Measurements from ENCODE around the gene NADK2.

Gene NADK2

DNA sequence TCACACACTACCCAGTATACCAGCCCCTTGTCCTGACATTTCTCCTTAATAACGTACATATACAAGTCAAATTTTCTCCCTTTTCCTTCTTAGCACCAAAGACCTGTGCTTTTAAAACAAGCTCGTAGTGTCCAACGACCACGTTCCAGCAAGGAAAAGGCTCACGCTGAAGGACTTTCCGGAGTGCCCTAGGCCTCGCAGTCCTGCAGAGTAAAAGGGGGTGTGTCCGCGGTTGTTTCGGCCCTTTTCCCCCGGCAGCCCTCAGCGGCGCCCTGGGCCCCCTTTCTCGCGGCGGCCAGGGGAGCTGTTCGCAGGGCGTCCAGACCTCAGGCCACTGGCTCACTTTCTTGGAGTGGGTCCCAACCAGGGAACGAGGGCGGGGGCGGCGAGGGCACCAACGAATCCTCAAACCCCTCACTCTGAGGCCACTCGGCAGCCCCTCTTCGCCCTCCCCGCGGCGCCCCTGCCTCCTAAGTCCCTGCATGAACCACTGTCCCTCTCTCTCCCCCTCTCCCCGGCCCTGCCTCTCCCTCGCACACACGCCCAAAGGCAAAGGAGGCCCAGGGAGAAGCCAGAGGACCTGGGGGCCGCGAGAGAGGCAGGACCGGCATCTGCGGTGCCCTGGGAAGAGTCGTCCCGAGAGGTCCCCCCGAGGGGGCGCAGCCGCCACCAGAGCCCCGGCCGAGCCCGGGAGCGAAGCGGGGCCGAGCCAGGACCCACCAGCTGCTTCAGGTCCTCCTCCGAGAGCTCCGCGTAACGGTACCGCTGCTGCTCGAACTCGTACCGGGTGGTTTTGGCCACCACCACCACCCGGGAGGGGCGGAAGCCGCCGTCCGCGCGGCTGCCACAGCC, 720 bp downstream of the NADK2 start:
- no peak for TF ChIP-seq RAD21 (IDR thresholded peaks at IDR 0.05; ENCODE audit: low read depth)
- TF ChIP-seq TCF12 (IDR thresholded peaks at IDR 0.05; ENCODE audit: low read depth): no peak
- TF ChIP-seq, protein P1, sequence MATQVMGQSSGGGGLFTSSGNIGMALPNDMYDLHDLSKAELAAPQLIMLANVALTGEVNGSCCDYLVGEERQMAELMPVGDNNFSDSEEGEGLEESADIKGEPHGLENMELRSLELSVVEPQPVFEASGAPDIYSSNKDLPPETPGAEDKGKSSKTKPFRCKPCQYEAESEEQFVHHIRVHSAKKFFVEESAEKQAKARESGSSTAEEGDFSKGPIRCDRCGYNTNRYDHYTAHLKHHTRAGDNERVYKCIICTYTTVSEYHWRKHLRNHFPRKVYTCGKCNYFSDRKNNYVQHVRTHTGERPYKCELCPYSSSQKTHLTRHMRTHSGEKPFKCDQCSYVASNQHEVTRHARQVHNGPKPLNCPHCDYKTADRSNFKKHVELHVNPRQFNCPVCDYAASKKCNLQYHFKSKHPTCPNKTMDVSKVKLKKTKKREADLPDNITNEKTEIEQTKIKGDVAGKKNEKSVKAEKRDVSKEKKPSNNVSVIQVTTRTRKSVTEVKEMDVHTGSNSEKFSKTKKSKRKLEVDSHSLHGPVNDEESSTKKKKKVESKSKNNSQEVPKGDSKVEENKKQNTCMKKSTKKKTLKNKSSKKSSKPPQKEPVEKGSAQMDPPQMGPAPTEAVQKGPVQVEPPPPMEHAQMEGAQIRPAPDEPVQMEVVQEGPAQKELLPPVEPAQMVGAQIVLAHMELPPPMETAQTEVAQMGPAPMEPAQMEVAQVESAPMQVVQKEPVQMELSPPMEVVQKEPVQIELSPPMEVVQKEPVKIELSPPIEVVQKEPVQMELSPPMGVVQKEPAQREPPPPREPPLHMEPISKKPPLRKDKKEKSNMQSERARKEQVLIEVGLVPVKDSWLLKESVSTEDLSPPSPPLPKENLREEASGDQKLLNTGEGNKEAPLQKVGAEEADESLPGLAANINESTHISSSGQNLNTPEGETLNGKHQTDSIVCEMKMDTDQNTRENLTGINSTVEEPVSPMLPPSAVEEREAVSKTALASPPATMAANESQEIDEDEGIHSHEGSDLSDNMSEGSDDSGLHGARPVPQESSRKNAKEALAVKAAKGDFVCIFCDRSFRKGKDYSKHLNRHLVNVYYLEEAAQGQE (IDR thresholded peaks at IDR 0.05; ENCODE audit: low read depth): no peak
- TF ChIP-seq CEBPB (IDR thresholded peaks at IDR 0.05): no peak
- peak; percentile 23; the same call in 1 of the 2 replicates for TF ChIP-seq TAF1 (IDR thresholded peaks at IDR 0.05; ENCODE audit: low read depth)
- no peak for TF ChIP-seq TEAD4 (IDR thresholded peaks at IDR 0.05)
- TF ChIP-seq CREB1 (IDR thresholded peaks at IDR 0.05; ENCODE audit: low read depth): no peak
- TF ChIP-seq, protein P2, sequence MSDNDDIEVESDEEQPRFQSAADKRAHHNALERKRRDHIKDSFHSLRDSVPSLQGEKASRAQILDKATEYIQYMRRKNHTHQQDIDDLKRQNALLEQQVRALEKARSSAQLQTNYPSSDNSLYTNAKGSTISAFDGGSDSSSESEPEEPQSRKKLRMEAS (IDR thresholded peaks at IDR 0.05): peak; percentile 32; the same call in 1 of the 2 replicates
- 0 out of 2 replicates have a peak, but pooled peaks have one; percentile 8 for TF ChIP-seq NFIC (IDR thresholded peaks at IDR 0.05)
- TF ChIP-seq, protein P3, sequence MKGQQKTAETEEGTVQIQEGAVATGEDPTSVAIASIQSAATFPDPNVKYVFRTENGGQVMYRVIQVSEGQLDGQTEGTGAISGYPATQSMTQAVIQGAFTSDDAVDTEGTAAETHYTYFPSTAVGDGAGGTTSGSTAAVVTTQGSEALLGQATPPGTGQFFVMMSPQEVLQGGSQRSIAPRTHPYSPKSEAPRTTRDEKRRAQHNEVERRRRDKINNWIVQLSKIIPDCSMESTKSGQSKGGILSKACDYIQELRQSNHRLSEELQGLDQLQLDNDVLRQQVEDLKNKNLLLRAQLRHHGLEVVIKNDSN (IDR thresholded peaks at IDR 0.05): no peak
- TF ChIP-seq YY1 (IDR thresholded peaks at IDR 0.05; ENCODE audit: low read depth): no peak
- no peak for TF ChIP-seq FOXM1 (IDR thresholded peaks at IDR 0.05; ENCODE audit: borderline replicate concordance, low read depth)
- peak; percentile 64; the same call in 1 of the 2 replicates for TF ChIP-seq ZBTB7A (IDR thresholded peaks at IDR 0.05; ENCODE audit: low read depth)
- TF ChIP-seq EP300 (IDR thresholded peaks at IDR 0.05; ENCODE audit: borderline replicate concordance): no peak
- TF ChIP-seq EGR1 (IDR thresholded peaks at IDR 0.05): no peak

DNA sequence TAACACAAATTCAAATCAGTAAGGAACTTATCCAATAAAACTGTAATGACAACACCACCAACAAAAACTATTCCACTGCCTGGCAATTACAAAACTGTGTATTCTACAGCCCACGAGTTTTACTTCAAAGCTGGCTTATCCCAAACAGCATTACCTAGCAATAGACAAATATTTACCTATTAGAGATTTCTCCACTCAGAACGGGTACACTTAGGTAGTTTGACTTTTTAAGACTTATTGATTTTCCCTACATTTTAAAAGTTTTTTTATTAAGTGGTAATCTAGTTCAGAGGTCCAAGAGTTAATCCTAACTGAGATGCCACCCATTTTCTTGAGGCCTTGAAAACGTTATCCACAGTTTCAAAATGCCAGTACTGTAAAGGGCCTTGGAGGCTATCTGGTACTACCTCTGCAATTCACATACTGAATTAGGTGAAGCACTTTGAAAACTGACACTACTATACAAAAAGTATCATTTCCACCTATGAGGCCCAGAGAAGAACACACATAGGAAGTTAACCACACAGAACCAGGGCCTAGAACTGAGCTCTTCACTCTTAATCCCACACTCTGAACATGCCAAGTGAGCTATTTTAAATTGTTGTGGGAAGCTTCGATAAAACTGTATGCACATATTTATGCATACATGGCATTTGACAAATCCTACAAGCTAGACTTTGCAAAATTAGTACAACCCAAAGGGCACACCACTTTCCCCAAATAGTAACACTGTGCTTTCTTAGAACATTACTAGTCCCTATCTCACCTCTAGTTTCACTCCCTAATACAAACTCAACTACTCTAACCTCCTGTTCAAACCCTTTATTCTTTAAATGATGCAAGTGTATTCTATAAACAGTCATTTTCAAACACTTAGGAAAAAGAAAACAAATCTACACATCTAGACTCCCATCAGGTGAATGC, 2.1 kb downstream of the NADK2 start:
- TF ChIP-seq RAD21 (IDR thresholded peaks at IDR 0.05; ENCODE audit: low read depth): no peak
- TF ChIP-seq, protein P3 (IDR thresholded peaks at IDR 0.05): no peak
- no peak for TF ChIP-seq CREB1 (IDR thresholded peaks at IDR 0.05; ENCODE audit: low read depth)
- no peak for TF ChIP-seq ZBTB7A (IDR thresholded peaks at IDR 0.05; ENCODE audit: low read depth)
- no peak for TF ChIP-seq TEAD4 (IDR thresholded peaks at IDR 0.05)
- TF ChIP-seq TAF1 (IDR thresholded peaks at IDR 0.05; ENCODE audit: low read depth): no peak
- no peak for TF ChIP-seq CEBPB (IDR thresholded peaks at IDR 0.05)
- no peak for TF ChIP-seq EGR1 (IDR thresholded peaks at IDR 0.05)
- no peak for TF ChIP-seq FOXM1 (IDR thresholded peaks at IDR 0.05; ENCODE audit: borderline replicate concordance, low read depth)
- TF ChIP-seq TCF12 (IDR thresholded peaks at IDR 0.05; ENCODE audit: low read depth): no peak
- no peak for TF ChIP-seq YY1 (IDR thresholded peaks at IDR 0.05; ENCODE audit: low read depth)
- TF ChIP-seq, protein P2 (IDR thresholded peaks at IDR 0.05): no peak
- TF ChIP-seq EP300 (IDR thresholded peaks at IDR 0.05; ENCODE audit: borderline replicate concordance): no peak
- TF ChIP-seq NFIC (IDR thresholded peaks at IDR 0.05): no peak
- TF ChIP-seq, protein P1 (IDR thresholded peaks at IDR 0.05; ENCODE audit: low read depth): no peak

DNA sequence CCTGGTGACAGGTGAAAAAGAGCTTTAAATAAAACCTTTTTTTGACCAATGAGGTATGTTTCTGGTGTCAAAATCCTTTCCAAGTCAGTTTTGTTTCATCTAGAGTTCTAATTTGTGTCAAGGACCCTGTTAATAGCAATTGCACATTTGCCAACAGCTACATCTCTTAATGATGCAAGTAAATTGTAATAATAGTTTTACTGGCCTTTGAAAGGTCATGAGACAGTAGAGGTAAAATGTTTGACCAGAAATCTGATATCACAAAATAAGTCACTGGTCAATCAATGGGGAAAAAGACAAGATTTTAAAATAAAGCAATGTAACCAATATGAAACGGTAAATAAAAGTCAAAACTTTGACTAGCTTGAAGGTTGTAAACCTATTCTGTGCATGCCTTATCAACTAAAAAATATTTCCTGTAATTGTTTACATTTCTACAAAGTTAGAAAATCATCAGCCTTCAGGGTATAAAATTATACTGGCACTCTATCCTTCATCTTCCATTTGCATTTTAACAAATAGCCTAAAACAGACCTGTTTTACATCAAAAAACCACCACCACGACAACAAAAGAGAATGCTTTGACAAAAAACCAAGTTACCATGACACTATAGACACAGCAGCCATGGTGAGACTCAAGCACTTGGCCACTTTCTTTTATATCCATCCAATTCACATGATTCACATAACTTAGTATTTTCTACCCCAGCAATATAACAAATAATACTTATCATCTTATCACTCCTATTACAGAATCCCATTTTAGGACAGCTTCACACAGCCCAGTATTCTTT, 3.0 kb downstream of the NADK2 start:
- no peak for TF ChIP-seq CEBPB (IDR thresholded peaks at IDR 0.05)
- TF ChIP-seq, protein P1 (IDR thresholded peaks at IDR 0.05; ENCODE audit: low read depth): no peak
- TF ChIP-seq FOXM1 (IDR thresholded peaks at IDR 0.05; ENCODE audit: borderline replicate concordance, low read depth): no peak
- no peak for TF ChIP-seq CREB1 (IDR thresholded peaks at IDR 0.05; ENCODE audit: low read depth)
- TF ChIP-seq, protein P2 (IDR thresholded peaks at IDR 0.05): no peak
- TF ChIP-seq TCF12 (IDR thresholded peaks at IDR 0.05; ENCODE audit: low read depth): no peak
- TF ChIP-seq ZBTB7A (IDR thresholded peaks at IDR 0.05; ENCODE audit: low read depth): no peak
- no peak for TF ChIP-seq EGR1 (IDR thresholded peaks at IDR 0.05)
- TF ChIP-seq TAF1 (IDR thresholded peaks at IDR 0.05; ENCODE audit: low read depth): no peak
- no peak for TF ChIP-seq RAD21 (IDR thresholded peaks at IDR 0.05; ENCODE audit: low read depth)
- no peak for TF ChIP-seq EP300 (IDR thresholded peaks at IDR 0.05; ENCODE audit: borderline replicate concordance)
- no peak for TF ChIP-seq YY1 (IDR thresholded peaks at IDR 0.05; ENCODE audit: low read depth)
- TF ChIP-seq TEAD4 (IDR thresholded peaks at IDR 0.05): no peak
- TF ChIP-seq, protein P3 (IDR thresholded peaks at IDR 0.05): no peak
- TF ChIP-seq NFIC (IDR thresholded peaks at IDR 0.05): no peak
